DND-41 (cell line): ENCODE data around the gene DRAM1.

Source experiments
- EZH2 ChIP-seq: IDR thresholded peaks from 3 replicates; pipeline ENCODE4 v1.6.1; 2012; ENCODE audit warnings: borderline replicate concordance, low read depth, mild to moderate bottlenecking, moderate library complexity, low read length, inconsistent platforms; ENCODE audit not compliant: severe bottlenecking
- TF ChIP-seq, protein P1 (sequence below): IDR thresholded peaks from 2 replicates; pipeline ENCODE4 v1.5.1; 2012; ENCODE audit warnings: borderline replicate concordance, low read length, moderate library complexity, mild to moderate bottlenecking; ENCODE audit not compliant: poor library complexity, severe bottlenecking; ENCODE audit errors: extremely low read depth

DNA sequence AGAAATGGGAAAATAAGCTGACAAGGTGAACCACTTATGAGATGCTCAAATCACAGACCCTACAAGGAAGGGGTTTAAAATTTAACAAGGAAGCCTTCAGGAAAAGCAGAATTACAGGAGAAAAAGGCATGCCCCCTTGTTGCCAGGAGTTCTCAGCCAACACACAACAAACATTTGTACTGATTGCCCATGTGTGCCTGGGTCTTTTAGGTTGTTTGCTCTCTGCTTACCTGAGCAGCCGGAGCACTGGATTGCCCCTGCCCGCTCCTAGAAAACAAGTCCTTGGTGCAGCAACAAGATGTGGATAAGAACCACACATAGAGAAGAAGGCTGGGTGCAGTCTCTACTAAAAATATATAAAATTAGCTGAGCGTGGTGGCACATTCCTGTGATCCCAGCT lies 3.4 kb downstream of the DRAM1 start:
- TF ChIP-seq, protein P1, sequence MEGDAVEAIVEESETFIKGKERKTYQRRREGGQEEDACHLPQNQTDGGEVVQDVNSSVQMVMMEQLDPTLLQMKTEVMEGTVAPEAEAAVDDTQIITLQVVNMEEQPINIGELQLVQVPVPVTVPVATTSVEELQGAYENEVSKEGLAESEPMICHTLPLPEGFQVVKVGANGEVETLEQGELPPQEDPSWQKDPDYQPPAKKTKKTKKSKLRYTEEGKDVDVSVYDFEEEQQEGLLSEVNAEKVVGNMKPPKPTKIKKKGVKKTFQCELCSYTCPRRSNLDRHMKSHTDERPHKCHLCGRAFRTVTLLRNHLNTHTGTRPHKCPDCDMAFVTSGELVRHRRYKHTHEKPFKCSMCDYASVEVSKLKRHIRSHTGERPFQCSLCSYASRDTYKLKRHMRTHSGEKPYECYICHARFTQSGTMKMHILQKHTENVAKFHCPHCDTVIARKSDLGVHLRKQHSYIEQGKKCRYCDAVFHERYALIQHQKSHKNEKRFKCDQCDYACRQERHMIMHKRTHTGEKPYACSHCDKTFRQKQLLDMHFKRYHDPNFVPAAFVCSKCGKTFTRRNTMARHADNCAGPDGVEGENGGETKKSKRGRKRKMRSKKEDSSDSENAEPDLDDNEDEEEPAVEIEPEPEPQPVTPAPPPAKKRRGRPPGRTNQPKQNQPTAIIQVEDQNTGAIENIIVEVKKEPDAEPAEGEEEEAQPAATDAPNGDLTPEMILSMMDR = no peak
- no peak for TF ChIP-seq EZH2
